Erythroblast (primary cell): ENCODE measurements around the gene PSMA5.
"Not testable (repeated sequence)": the region's sequence is repeated elsewhere in the genome, so short reads cannot be mapped to it uniquely, and the experiment has no call there.

Experiments
- DNase-seq, 2 experiments: peaks; one replicate each; lab custom pipeline; 2025; lab: John Stamatoyannopoulos, UW
- GATA1 ChIP-seq: IDR thresholded peaks from 2 replicates; pipeline ENCODE4 v1.6.1; 2011; ENCODE audit warnings: low read depth, mild to moderate bottlenecking, control low read depth, low read length, moderate library complexity
- POLR2A ChIP-seq: IDR thresholded peaks from 2 replicates; pipeline ENCODE4 v1.6.1; 2011; ENCODE audit warnings: mild to moderate bottlenecking, low read length

Gene PSMA5

DNA sequence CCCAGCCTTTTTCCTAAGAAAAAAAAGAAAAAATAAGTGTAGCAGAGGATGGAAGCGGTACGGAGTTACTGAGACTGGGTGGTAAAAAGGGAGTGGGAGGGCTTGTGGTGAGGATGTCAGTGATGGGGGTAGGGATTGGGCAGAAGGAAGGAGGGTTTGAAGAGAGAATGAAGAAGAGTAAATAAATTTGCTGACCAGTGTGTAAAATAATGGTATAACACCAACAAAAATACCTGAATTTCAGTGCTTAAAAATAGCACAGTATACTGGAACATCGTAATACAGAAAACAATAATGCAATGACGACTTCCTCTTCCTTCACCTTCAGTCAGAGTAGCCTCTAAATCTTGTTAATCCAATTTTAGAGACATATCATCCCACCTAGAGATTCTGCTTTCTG, 21.3 kb upstream of the PSMA5 start:
- DNase-seq: no peak
- no peak for TF ChIP-seq GATA1
- TF ChIP-seq POLR2A: no peak

DNA sequence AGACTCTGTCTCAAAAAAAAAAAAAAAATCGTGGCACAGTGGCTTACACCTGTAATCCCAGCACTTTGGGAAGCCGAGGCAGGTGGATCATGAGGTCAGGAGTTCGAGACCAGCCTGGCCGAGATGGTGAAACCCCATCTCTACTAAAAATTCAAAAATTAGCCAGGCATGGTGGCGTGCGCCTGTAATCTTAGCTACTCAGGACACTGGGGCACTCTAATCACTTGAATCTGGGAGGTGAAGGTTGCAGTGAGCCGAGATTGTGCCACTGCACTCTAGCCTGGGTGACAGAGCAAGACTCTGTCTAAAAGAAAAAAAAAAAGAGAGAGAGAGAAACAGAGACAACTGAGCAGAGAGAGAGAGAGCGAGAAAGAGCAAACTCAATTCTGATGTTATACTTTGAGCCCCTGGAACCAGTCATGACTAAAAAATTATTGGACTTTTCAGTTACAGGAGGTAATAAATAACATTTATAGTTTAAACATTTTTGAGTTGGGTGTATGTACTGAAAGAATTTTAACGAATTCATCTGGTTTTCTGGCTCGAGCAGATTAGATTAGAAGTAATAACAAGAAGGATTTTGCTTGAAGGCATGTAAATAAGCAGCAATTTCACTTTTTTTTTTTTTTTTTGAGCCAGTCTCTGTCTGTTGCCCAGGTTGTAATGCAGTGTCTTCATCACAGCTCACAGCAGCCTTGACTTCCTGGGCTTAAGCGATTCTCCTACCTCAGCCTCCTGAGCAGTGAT, 19.9 kb upstream of the PSMA5 start:
- not testable (repeated sequence) for DNase-seq

DNA sequence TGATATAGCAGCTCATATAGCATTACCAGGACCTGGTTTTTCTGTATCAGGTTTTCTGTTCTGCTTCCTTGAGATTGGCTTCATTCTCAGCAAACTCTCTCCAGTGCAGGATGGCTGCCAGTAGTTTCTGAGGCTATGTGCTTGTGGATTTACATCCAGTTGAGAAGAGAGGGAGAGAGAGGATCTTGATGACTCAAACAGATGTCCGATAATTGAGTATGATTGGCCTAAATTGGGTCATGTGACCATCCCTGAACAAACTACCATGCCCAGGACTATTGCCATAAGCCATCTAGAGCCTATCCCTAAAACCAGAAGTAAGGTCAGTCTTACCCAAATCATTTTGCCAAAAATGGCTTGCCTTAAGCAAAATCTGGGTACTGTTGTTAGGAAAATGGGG, 18.1 kb upstream of the PSMA5 start:
- DNase-seq: no peak
- TF ChIP-seq GATA1: no peak
- TF ChIP-seq POLR2A: no peak

DNA sequence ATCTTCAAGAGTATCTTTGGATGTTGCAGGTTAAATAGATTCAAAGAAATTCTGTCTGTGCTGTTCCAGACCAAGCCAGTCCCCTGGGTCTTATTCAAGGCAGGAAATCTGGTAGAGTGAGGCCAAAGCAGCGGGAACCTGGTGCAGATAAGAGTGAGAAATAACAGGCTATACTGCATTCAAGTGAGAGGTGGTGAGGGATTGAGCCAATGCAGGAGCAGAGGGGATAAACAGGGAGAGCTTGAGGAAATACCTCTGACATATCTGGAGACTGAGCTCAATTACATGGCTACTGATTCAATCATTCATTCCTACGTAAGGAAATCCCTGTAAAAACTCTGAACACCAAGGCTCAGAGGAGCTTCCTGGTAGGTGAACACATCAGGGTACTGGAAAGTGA, 17.2 kb upstream of the PSMA5 start:
- TF ChIP-seq GATA1: no peak
- TF ChIP-seq POLR2A: no peak
- DNase-seq: no peak

DNA sequence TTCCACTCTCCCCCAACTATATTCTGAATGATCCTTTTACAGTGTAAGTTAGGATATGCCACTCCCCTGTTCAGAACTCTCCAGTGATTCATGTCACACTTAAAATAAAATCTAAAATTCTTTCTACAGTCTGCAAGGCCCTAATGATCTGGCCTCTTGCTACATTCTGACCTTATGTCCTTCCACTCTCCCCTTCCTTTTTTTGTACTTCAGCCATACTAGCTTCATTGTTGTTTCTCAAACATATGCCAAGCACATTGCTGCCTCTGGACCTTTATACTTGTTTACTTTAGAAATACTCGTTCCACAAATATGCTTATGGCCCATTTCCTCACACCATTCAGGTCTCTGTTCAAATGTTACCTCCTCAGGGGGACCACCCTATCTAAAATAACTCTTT, 14.8 kb upstream of the PSMA5 start:
- no peak for DNase-seq
- no peak for TF ChIP-seq POLR2A
- no peak for TF ChIP-seq GATA1

DNA sequence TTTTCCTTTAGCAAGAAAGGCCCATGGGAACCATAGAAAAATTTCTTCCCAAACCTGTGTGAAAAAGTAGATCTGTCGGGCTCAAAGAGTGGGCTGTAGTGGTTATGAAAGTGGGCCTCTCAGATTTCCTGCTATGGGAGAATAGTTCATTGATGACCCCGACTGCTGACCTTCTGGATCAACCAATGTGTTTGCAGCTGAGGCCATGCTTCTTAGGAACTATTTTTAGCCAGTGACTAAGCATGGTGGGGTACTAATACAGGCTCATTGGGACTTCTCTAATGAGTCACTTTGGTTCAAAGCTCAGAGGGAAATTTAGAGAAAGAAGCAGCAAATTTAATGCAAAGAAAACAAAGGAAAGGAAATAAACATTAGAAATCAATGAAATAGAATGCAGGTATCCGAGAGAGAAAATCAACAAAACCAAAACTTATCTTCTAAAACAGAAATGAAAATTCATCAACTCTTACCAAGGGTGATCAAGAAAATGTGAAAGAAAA, 12.6 kb upstream of the PSMA5 start:
- no peak for TF ChIP-seq POLR2A
- no peak for TF ChIP-seq GATA1

DNA sequence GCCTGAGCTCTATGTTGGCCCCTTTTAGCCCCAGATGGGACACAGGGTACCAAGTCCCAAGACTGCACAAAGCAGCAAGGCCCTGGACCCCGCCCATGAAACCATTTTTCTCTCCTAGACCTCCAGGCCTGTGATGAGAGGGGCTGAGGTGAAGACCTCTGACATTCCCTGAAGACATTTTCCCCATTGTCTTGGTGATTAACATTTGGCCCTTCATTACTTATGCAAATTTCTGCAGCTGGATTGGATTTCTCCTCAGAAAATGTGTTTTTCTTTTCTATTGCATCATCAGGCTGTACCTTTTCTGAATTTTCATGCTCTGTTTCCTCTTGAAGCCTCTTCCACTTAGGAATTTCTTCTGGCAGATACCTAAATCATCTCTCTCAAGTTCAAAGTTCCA, 8.2 kb upstream of the PSMA5 start:
- TF ChIP-seq GATA1 (no peak), POLR2A (no peak)
- DNase-seq: no peak

More for the DNA sequence above, 12.6 kb upstream of the PSMA5 start:
- peak in 1 of 2 experiments; percentile 7 for DNase-seq

DNA sequence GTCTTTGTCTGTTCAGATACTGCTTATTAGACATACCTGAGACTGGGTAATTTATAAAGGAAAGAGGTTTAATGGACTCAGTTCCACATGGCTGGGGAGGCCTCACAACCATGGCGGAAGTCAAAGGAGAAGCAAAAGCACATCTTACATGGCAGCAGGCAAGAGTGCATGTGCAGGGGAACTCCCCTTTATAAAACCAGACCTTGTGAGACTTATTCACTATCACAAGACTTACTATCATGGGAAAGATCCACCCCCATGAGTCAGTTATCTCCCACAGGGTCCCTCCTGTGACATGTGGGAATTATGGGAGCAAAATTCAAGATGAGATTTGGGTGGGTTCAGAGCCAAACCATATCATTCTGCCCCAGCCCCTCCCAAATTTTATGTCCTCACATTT, 7.1 kb upstream of the PSMA5 start:
- no peak for DNase-seq
- TF ChIP-seq GATA1: no peak
- no peak for TF ChIP-seq POLR2A

DNA sequence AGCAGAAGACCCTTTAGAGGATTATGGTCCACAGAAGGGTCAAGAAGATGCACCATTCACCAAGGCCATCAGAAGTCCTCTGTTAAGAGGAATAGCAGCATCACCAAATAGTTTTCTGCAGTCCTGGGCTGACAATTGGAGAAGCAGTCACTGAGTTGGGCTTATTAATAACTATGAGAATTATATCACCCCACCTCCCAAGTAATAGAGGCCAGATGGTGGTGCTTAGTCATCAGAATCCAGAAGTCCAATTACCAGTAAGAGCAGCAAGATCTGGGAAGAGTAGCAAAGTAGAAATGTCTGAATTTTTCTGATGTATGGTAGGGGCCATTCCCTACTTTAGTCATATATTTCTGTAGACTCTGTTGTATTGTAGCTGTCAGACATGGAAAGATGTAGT, 6.1 kb upstream of the PSMA5 start:
- DNase-seq: no peak
- TF ChIP-seq POLR2A: no peak

DNA sequence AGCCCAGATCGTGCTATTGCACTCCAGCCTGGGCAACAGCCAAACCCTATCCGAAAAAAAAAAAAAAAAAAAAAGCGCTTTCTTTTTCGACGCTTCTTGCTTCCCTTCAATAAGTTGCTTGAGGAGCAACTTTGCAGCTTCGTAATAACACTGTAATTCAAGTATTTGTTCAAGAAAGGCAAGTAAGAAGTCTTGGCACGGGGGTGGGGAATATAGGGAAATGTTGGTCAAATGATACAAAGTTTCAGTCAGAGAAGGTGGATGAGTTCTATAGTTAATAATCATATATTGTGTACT, 871 bp upstream of the PSMA5 start:
- TF ChIP-seq GATA1 (no peak), POLR2A (no peak)
- peak; percentile 58 to 70 for DNase-seq

DNA sequence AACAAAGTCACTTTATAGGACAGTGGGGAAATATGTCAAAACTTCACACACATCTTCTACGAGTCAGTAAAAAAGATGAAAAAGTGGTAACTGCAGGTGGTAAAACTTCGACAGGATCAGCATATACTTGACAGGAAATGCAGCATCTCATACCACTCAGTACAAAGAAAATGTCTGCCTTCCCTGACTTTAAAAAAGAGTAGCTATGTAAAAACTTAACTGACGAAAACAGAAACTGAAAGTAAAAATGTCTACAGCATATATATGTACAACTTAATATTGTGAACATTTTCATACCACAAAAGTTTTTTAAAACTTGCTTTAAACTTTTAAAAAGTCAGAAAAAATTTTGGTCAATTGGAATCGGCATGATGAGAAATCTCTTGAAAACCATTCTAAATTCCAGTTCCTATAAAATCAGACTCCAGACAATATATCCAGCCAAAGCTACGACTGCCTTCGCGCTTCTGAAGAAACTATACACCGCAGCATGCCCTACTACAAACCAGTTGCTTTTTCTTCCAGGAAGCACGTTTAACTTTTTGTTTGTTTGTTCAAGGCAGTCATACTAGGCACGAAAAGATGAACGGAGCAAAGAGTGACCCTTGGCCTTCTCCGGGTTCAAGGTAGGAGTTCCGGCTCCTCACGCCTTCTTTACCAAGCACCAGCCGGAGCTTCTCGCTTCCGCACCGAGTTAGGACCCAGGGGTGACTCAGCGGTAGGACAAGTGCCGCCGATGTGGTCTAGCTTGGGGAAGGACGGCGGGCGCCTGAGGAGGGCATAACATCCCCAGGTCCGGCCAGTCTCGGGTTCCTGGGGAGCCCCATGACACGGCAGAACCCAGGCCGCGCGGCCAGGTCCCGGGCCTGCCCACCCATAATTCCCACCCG, 612 bp downstream of the PSMA5 start:
- TF ChIP-seq POLR2A: no peak
- no peak for TF ChIP-seq GATA1

DNA sequence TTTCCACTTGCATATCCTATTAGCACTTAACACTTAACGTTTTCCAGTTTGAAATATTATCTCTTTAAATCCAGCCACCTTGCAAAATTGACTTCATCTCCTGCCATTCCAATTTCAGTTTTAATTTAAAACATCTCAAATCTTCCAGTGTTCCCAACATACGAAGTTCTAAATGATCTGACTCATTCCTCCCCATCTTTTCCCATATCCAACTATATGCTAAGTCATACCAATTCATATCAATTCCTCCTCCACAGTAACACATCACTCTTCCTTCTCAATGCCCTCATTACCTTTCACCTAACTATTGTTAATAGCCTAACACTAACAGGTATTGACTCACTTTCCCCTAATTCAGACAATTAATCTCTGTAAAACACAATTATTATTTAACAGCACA, 2.8 kb downstream of the PSMA5 start:
- no peak for TF ChIP-seq POLR2A
- no peak for TF ChIP-seq GATA1
- no peak for DNase-seq

More for the DNA sequence above, 612 bp downstream of the PSMA5 start:
- DNase-seq: peak; percentile 85 to 89

DNA sequence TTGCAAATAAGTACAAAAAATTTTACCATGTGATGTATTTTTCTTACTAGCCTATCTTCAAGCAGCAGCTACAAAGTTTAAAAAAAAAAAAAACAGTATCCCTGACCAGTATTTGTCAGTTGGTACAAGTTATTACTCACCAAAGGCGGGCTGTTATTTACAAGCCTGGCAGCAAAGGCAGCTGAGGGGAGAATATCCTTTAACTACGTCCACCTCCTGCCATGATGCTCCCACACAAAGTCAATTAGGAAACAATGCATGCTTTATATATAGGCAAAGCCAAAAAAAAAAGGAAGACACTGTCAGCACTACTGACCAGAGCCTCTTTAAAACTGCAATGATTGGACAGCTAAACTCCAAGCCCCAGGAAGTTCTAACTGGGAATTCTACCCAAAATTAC, 13.7 kb downstream of the PSMA5 start:
- TF ChIP-seq POLR2A: no peak
- no peak for TF ChIP-seq GATA1
- no peak for DNase-seq

DNA sequence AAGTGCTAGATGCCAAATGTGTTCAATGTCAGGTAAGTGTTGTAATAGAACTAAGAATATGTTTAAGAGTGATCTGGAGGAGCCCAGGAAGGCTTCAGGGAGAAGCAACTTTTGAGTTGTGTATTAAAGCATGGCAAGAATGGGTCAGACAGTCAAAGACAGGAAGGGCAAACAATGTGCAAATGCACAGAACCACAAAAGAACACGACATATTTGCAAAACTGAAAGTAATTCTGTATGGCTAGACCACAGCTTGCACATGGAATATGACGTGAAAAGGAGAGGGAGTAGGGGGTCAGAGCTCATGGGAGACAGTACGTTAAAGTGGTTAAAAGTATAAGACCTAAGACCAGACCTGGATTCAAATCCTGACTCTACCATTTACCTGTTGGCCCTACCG, 21.4 kb downstream of the PSMA5 start:
- TF ChIP-seq GATA1 (no peak), POLR2A (no peak)
- DNase-seq: no peak

DNA sequence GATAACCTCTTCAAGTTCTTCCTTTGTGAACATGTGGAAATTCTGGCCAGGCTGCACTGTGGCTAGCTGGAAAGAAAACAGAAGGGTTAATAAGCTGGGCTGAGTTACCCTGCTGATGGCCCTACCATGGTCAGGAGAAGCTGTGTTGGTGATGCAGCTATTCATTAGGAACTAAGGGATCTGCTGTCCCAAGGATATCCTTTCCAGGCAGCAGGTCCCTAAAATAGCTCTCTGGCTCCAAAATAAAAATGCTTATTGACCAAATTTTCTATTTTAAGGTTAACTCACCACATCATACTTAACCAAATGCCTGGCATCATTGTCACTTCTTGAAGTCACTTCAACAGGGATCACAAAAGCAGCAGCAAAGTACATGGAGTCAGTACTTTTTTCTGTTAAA, 24.2 kb downstream of the PSMA5 start:
- TF ChIP-seq GATA1 (no peak), POLR2A (no peak)
- no peak for DNase-seq
